A673 (cell line): ENCODE measurements around the gene ST3GAL4.
"Not testable (repeated sequence)": the region's sequence is repeated elsewhere in the genome, so short reads cannot be mapped to it uniquely, and the experiment has no call there.

Experiments used
- EZH2 ChIP-seq: fragments of 200-600 bp; sonication (generic); IDR thresholded peaks from 2 replicates; pipeline ENCODE4 v1.6.1; 2017; ENCODE audit warnings: borderline replicate concordance, low read depth, mild to moderate bottlenecking, mixed read lengths, antibody characterized with exemption, low read length; ENCODE audit not compliant: poor library complexity, severe bottlenecking
- TF ChIP-seq, protein P1 (sequence below): fragments of 300-800, 200-600 bp; sonication (generic); conservative IDR thresholded peaks from 2 replicates; pipeline ENCODE4 v1.5.1; 2017; ENCODE audit warnings: low read depth, mild to moderate bottlenecking, antibody characterized with exemption, low read length, moderate library complexity, mixed read lengths

GRCh38 chr11:126382641-126383040, 27.2 kb downstream of the ST3GAL4 start:
- not testable (repeated sequence) for TF ChIP-seq EZH2
- TF ChIP-seq, protein P1, sequence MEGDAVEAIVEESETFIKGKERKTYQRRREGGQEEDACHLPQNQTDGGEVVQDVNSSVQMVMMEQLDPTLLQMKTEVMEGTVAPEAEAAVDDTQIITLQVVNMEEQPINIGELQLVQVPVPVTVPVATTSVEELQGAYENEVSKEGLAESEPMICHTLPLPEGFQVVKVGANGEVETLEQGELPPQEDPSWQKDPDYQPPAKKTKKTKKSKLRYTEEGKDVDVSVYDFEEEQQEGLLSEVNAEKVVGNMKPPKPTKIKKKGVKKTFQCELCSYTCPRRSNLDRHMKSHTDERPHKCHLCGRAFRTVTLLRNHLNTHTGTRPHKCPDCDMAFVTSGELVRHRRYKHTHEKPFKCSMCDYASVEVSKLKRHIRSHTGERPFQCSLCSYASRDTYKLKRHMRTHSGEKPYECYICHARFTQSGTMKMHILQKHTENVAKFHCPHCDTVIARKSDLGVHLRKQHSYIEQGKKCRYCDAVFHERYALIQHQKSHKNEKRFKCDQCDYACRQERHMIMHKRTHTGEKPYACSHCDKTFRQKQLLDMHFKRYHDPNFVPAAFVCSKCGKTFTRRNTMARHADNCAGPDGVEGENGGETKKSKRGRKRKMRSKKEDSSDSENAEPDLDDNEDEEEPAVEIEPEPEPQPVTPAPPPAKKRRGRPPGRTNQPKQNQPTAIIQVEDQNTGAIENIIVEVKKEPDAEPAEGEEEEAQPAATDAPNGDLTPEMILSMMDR, result not testable (repeated sequence)
